Tibial nerve (tissue), 4 donors: ENCODE data around the gene CALHM2.

Experiments
- CTCF ChIP-seq, 5 experiments: fragments of 200-600 bp in 3 of 5; fragments of 450-650 bp in 2 of 5; sonication (generic) in 3 of 5; IDR thresholded peaks; one replicate each; pipeline ENCODE4 v1.5.1; 2016 to 2019; ENCODE audit warnings: antibody characterized with exemption in 5 of 5, mild to moderate bottlenecking in 3 of 5, moderate library complexity in 2 of 5
- EP300 ChIP-seq, 2 donors: sonication (generic); formaldehyde crosslinking; IDR thresholded peaks; one replicate each; pipeline ENCODE4 v1.6.1; 2017; ENCODE audit warnings: antibody characterized with exemption in 2 of 2, mild to moderate bottlenecking in 1 of 2
- POLR2A ChIP-seq, 2 donors: fragments of 450-650 bp; IDR thresholded peaks; one replicate each; pipeline ENCODE4 v1.6.1; 2017; ENCODE audit warnings: antibody characterized with exemption in 2 of 2, mild to moderate bottlenecking in 2 of 2, moderate library complexity in 2 of 2

GRCh38 chr10:103455235-103455634 lies 3.1 kb upstream of the CALHM2 start:
- TF ChIP-seq EP300 (IDR thresholded peaks at IDR 0.05) (no peak), POLR2A (IDR thresholded peaks at IDR 0.05) (no peak), CTCF (IDR thresholded peaks at IDR 0.05) (no peak)
